GM12878 (cell line): Measurements from ENCODE around the gene HADHA. TPM values are rescaled to one million over a fixed set of nuclear protein-coding genes. Genes with fewer than 3 reads are reported as not detected.

Experiments used
- ATAC-seq: fragments of 200-7000 bp; cut with Tn5 transposase; 3 replicates; pipeline ENCODE4 v1.9.1; 2020; ENCODE audit warnings: mild to moderate bottlenecking, moderate library complexity
- BruUV-seq: library from RNA; stranded (reverse); fragments of 400-500 nt; replicated peaks from 2 replicates; lab custom pipeline; 2021; lab: Mats Ljungman, UMichigan
- CTCF ChIA-PET: fragments of 300-600 bp; sonication (Branson Sonifier 250); formaldehyde crosslinking; extraction: SDS; loops from one replicate; lab custom pipeline; 2021; ENCODE audit warnings: inconsistent platforms; lab: Yijun Ruan, JAX
- POLR2A ChIA-PET: fragments of 350-600 bp; formaldehyde crosslinking; extraction: SDS; loops from one replicate; lab custom pipeline; 2021; ENCODE audit warnings: inconsistent platforms; lab: Charles Lee
- RAD21 ChIA-PET: fragments of 300-600 bp; sonication (Branson Sonifier 250); formaldehyde crosslinking; loops from one replicate; lab custom pipeline; 2023; ENCODE audit warnings: antibody characterized with exemption; ENCODE audit not compliant: unreplicated experiment; lab: Charles Lee
- SMC1A ChIA-PET: fragments of 300-600 bp; sonication (Branson Sonifier 250); formaldehyde crosslinking; loops from one replicate; lab custom pipeline; 2023; ENCODE audit not compliant: unreplicated experiment, uncharacterized antibody; lab: Charles Lee
- DNase-seq: peaks from one replicate; pipeline ENCODE4 v3.0.0-alpha.2; 2011; ENCODE audit warnings: low read depth, low spot score
- FAIRE-seq: peaks from 3 replicates; lab custom pipeline; 2011; peaks lifted over from hg19 to GRCh38; lab: Jason Lieb, UNC
- H2AFZ ChIP-seq: 2 replicates; pipeline ENCODE4 v1.6.0; 2011; ENCODE audit warnings: low read depth, low read length, control low read depth; ENCODE audit not compliant: control insufficient read depth
- H3K27ac ChIP-seq: 2 replicates; pipeline ENCODE4 v1.5.1; 2011; ENCODE audit warnings: control low read depth; ENCODE audit not compliant: control insufficient read depth, insufficient read depth
- H3K27me3 ChIP-seq, 2 experiments: replicated peaks in 1 of 2; 2 replicates each; pipeline versions ENCODE4 v1.6.0 to v1.6.1; 2011; ENCODE audit warnings: low read length in 1 of 2; ENCODE audit not compliant: control insufficient read depth in 2 of 2, insufficient read depth in 2 of 2
- H3K36me3 ChIP-seq, 2 experiments: 2 replicates each; pipeline ENCODE4 v1.5.1; 2011; ENCODE audit warnings: low read length in 1 of 2; ENCODE audit not compliant: control insufficient read depth in 2 of 2, insufficient read depth in 2 of 2
- H3K4me1 ChIP-seq: 2 replicates; pipeline ENCODE4 v1.6.1; 2011; ENCODE audit warnings: mild to moderate bottlenecking, low read length, moderate library complexity, mixed read lengths; ENCODE audit not compliant: control insufficient read depth, insufficient read depth
- H3K4me2 ChIP-seq: 2 replicates; pipeline ENCODE4 v1.6.0; 2011; ENCODE audit warnings: control low read depth; ENCODE audit not compliant: control insufficient read depth, insufficient read depth
- H3K4me3 ChIP-seq: fragments of 200-600 bp; sonication (generic); 2 replicates; pipeline ENCODE4 v1.5.1; 2016
- H3K79me2 ChIP-seq: 2 replicates; pipeline ENCODE4 v1.6.0; 2011; ENCODE audit warnings: low read length; ENCODE audit not compliant: control insufficient read depth, insufficient read depth
- H3K9ac ChIP-seq: 2 replicates; pipeline ENCODE4 v1.8.0; 2011; ENCODE audit warnings: low read length, control low read depth, mixed read lengths; ENCODE audit not compliant: control insufficient read depth, insufficient read depth
- H3K9me3 ChIP-seq: replicated peaks from 3 replicates; pipeline ENCODE4 v1.5.1; 2011; ENCODE audit warnings: mild to moderate bottlenecking, low read length; ENCODE audit not compliant: control insufficient read depth, insufficient read depth
- H4K20me1 ChIP-seq: 2 replicates; pipeline ENCODE4 v1.6.0; 2011; ENCODE audit not compliant: control insufficient read depth, insufficient read depth
- JUND ChIP-seq: IDR thresholded peaks from 2 replicates; pipeline ENCODE4 v1.6.1; 2012; ENCODE audit warnings: low read depth, mild to moderate bottlenecking, low read length, improper control_type of control experiment, moderate library complexity
- MXI1 ChIP-seq: fragments of 150-350 bp; IDR thresholded peaks from 2 replicates; pipeline ENCODE4 v1.6.1; 2011; ENCODE audit warnings: low read depth, mild to moderate bottlenecking, inconsistent platforms, low read length, improper control_type of control experiment
- SPI1 ChIP-seq: IDR thresholded peaks from 2 replicates; pipeline ENCODE4 v1.6.1; 2011; ENCODE audit warnings: low read depth, mild to moderate bottlenecking, low read length, moderate library complexity, borderline replicate concordance; ENCODE audit not compliant: insufficient read depth
- ZNF24 ChIP-seq: fragments of 450-650 bp; IDR thresholded peaks from 2 replicates; pipeline ENCODE4 v1.6.1; 2017; ENCODE audit warnings: antibody characterized with exemption, mild to moderate bottlenecking
- WGBS: methylation state at CpG from one replicate; pipeline ENCODE4 v1.1.6; 2016; ENCODE audit warnings: low lambda C conversion rate; ENCODE audit not compliant: insufficient replicate concordance, insufficient coverage; ENCODE audit errors: missing lambda C conversion rate; 5-methylcytosine and 5-hydroxymethylcytosine counted together
- in situ Hi-C: fragments of 300-500 bp; cut with MboI; formaldehyde crosslinking; loops from 9 replicates; pipeline ENCODE4 v1.14.3; 2018; ENCODE audit warnings: mixed read lengths
- intact Hi-C: fragments of 100-400 bp; cut with micrococcal nuclease; formaldehyde crosslinking; loops from one replicate; pipeline ENCODE4 v1.14.2; 2022; ENCODE audit not compliant: unreplicated experiment
- polyA plus RNA-seq, 11 experiments: library from polyadenylated mRNA; depleted of rRNA in 4 of 11; unstranded in 6 of 11; stranded (reverse) in 5 of 11; fragments of >200 nt; fragmentation: Nextera tagmentation in 4 of 11; fragmentation: Illumina TruSeq in 1 of 11; extraction: Ambion mirVana in 4 of 11; extraction: Trizol in 1 of 11; gene quantifications; 1 replicate in 1 of 11; 2 replicates in 10 of 11; pipeline versions ENCODE4 v1.2.1 to v1.2.3, GENCODE V29; 2011 to 2016; ENCODE audit warnings: inconsistent platforms in 2 of 11, missing spikeins in 2 of 11, low read depth in 1 of 11
- total RNA-seq, 4 experiments: library from RNA; depleted of rRNA in 3 of 4; stranded (reverse); fragments of >200 nt in 3 of 4; fragmentation: Illumina TruSeq in 1 of 4; extraction: Trizol in 1 of 4; gene quantifications; 2 replicates each; pipeline versions ENCODE4 v1.2.1 to v1.2.3, GENCODE V29; 2013 to 2021
- TF ChIP-seq, protein P1 (sequence below): fragments of 450-650 bp; IDR thresholded peaks from 2 replicates; pipeline ENCODE4 v1.6.1; 2017; ENCODE audit warnings: borderline replicate concordance
- TF ChIP-seq, protein P2 (sequence below), 3 experiments: IDR thresholded peaks in 2 of 3; conservative IDR thresholded peaks in 1 of 3; 2 replicates each; pipeline ENCODE4 v1.5.1; 2011; ENCODE audit warnings: low read depth in 3 of 3, low read length in 3 of 3, mild to moderate bottlenecking in 3 of 3, control low read depth in 2 of 3, moderate library complexity in 2 of 3, inconsistent platforms in 1 of 3, mixed read lengths in 1 of 3; ENCODE audit not compliant: control insufficient read depth in 2 of 3, insufficient read depth in 1 of 3; ENCODE audit errors: extremely low read depth in 1 of 3
- TF ChIP-seq, protein P3 (sequence below): fragments of 450-650 bp; IDR thresholded peaks from 2 replicates; pipeline ENCODE4 v1.6.1; 2016; ENCODE audit warnings: mild to moderate bottlenecking, moderate library complexity, borderline replicate concordance
- TF ChIP-seq, protein P4 (sequence below): IDR thresholded peaks from 2 replicates; pipeline ENCODE4 v1.6.1; 2011; ENCODE audit warnings: borderline replicate concordance, low read depth, mild to moderate bottlenecking, moderate library complexity, mixed read lengths, low read length; ENCODE audit not compliant: insufficient read depth; ENCODE audit errors: extremely low read length

HADHA gene
- total and polyA plus RNA-seq, 10 of the 15 experiments (the other 5 are each of a cell fraction or from before 2014, with no cell fraction given) = 109 to 207 (median 165) TPM

DNA sequence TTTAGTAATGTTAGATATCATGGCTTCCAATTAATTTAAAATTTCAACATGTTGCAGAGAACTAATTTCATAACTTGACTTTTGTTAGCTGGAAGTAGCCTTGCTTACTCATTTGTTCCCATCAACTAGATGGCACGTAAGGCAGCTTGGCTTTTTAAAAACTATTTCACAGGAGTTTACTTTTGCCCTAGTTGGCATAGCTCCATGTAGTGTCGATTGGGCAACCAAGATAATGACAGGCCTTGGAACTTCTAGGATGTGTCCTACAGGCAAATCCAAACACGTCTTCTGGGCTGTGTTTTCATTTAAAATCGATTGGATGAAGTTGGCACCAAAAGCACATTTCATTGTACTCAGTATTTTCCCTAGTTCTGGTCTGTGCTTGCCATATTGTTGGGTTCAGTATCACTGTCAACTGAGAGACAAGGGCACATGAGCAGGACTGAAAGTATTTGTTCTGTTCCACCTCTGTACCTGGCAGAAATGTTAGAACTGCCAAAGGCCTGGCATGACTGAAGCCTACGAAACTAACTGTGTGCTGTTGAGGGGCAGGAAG, 29.7 kb upstream of the HADHA start (continued):
- TF ChIP-seq, protein P1, sequence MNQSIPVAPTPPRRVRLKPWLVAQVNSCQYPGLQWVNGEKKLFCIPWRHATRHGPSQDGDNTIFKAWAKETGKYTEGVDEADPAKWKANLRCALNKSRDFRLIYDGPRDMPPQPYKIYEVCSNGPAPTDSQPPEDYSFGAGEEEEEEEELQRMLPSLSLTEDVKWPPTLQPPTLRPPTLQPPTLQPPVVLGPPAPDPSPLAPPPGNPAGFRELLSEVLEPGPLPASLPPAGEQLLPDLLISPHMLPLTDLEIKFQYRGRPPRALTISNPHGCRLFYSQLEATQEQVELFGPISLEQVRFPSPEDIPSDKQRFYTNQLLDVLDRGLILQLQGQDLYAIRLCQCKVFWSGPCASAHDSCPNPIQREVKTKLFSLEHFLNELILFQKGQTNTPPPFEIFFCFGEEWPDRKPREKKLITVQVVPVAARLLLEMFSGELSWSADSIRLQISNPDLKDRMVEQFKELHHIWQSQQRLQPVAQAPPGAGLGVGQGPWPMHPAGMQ = no peak

DNA sequence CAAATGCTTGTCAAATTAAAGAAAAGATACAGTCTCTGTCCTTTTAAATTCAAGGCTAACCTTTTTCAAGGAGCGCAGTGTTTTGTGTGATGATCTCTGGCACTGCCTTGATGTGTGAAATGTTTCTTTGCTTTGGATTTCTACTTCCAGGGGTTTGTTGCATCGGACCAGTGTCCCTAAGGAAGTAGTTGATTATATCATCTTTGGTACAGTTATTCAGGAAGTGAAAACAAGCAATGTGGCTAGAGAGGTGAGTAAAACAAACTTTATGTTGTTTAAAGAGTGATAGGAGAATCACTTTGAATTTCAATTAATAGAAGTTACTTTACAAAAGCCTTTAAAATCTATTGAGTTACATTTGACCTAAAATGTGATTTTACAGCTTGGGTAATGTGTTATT, 29.1 kb upstream of the HADHA start:
- no peak overlapping the region for H2AFZ ChIP-seq
- TF ChIP-seq, protein P2, sequence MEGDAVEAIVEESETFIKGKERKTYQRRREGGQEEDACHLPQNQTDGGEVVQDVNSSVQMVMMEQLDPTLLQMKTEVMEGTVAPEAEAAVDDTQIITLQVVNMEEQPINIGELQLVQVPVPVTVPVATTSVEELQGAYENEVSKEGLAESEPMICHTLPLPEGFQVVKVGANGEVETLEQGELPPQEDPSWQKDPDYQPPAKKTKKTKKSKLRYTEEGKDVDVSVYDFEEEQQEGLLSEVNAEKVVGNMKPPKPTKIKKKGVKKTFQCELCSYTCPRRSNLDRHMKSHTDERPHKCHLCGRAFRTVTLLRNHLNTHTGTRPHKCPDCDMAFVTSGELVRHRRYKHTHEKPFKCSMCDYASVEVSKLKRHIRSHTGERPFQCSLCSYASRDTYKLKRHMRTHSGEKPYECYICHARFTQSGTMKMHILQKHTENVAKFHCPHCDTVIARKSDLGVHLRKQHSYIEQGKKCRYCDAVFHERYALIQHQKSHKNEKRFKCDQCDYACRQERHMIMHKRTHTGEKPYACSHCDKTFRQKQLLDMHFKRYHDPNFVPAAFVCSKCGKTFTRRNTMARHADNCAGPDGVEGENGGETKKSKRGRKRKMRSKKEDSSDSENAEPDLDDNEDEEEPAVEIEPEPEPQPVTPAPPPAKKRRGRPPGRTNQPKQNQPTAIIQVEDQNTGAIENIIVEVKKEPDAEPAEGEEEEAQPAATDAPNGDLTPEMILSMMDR (IDR thresholded peaks at IDR 0.05 in 2 of 3, conservative IDR thresholded peaks at IDR 0.05 in 1 of 3; ENCODE audit: control insufficient read depth in 2 of 3, extremely low read depth in 1 of 3, insufficient read depth in 1 of 3, low read depth in 3 of 3, low read length in 3 of 3) = no peak
- TF ChIP-seq, protein P3, sequence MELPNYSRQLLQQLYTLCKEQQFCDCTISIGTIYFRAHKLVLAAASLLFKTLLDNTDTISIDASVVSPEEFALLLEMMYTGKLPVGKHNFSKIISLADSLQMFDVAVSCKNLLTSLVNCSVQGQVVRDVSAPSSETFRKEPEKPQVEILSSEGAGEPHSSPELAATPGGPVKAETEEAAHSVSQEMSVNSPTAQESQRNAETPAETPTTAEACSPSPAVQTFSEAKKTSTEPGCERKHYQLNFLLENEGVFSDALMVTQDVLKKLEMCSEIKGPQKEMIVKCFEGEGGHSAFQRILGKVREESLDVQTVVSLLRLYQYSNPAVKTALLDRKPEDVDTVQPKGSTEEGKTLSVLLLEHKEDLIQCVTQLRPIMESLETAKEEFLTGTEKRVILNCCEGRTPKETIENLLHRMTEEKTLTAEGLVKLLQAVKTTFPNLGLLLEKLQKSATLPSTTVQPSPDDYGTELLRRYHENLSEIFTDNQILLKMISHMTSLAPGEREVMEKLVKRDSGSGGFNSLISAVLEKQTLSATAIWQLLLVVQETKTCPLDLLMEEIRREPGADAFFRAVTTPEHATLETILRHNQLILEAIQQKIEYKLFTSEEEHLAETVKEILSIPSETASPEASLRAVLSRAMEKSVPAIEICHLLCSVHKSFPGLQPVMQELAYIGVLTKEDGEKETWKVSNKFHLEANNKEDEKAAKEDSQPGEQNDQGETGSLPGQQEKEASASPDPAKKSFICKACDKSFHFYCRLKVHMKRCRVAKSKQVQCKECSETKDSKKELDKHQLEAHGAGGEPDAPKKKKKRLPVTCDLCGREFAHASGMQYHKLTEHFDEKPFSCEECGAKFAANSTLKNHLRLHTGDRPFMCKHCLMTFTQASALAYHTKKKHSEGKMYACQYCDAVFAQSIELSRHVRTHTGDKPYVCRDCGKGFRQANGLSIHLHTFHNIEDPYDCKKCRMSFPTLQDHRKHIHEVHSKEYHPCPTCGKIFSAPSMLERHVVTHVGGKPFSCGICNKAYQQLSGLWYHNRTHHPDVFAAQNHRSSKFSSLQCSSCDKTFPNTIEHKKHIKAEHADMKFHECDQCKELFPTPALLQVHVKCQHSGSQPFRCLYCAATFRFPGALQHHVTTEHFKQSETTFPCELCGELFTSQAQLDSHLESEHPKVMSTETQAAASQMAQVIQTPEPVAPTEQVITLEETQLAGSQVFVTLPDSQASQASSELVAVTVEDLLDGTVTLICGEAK = peak; percentile 76; the same call in 1 of the 2 replicates
- TF ChIP-seq SPI1 = peak; percentile 43; the same call in 1 of the 2 replicates
- no peak for TF ChIP-seq MXI1
- TF ChIP-seq JUND = no peak
- TF ChIP-seq ZNF24 = no peak
- TF ChIP-seq, protein P4, sequence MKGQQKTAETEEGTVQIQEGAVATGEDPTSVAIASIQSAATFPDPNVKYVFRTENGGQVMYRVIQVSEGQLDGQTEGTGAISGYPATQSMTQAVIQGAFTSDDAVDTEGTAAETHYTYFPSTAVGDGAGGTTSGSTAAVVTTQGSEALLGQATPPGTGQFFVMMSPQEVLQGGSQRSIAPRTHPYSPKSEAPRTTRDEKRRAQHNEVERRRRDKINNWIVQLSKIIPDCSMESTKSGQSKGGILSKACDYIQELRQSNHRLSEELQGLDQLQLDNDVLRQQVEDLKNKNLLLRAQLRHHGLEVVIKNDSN = no peak
- TF ChIP-seq, all 136 proteins: peak for 2
- Histone ChIP-seq H3K9me3 (no peaks in the 10 kb centered on the region), H3K4me2 (no peak overlapping the region), H3K9ac (no peak overlapping the region), H3K27ac (no peak overlapping the region), H3K27me3 (no peaks in the 10 kb centered on the region), H4K20me1 (no peaks in the 10 kb centered on the region), H3K4me1 (peaks cover 6% of the 10 kb centered on the region), H3K4me3 (no peak overlapping the region), H3K36me3 (peaks cover 0 to 8% of the 10 kb centered on the region in 2 experiments), H3K79me2 (no peaks in the 10 kb centered on the region)
- 77% methylated on average over 2 of the region's 2 CpGs for WGBS
- no TSS peak for BruUV-seq
- CTCF ChIA-PET = interaction anchor here (0.6 kb wide), 1 partner anchor 22 kb away, joined by 3 read pairs; no protein-coding TSS in a partner anchor
- intact Hi-C loops = no loop called here
- DNase-seq (no peak), ATAC-seq (no peak), FAIRE-seq (no peak)
- POLR2A ChIA-PET = no interaction called here
- RAD21 ChIA-PET = interaction anchor here (0.9 kb wide), 1 partner anchor 75 kb away, joined by 3 read pairs; no protein-coding TSS in a partner anchor
- SMC1A ChIA-PET = interaction anchor here (1.0 to 2.6 kb wide), 5 partner anchors 13 to 38 kb away, joined by 3 to 12 read pairs (median 5); partner anchors contain the start of genes HADHA and HADHB
- in situ Hi-C loops = no loop called here
